Hepatic stellate cell (primary cell): ENCODE measurements around the gene KRT76.
"Not testable (repeated sequence)": the region's sequence is repeated elsewhere in the genome, so short reads cannot be mapped to it uniquely, and the experiment has no call there.

Experiments
- DNase-seq: peaks from one replicate; pipeline ENCODE4 v3.0.0; 2011; ENCODE audit warnings: low spot score

KRT76 gene

GRCh38 chr12:52759218-52759617 is 17.9 kb downstream of the KRT76 start:
- no peak for DNase-seq

- DNase-seq = no peak
These were observed 19.5 kb downstream of the KRT76 start for GRCh38 chr12:52757449-52758176.

GRCh38 chr12:52756281-52756960 is 20.7 kb downstream of the KRT76 start:
- DNase-seq = no peak

GRCh38 chr12:52755533-52755932 is 21.6 kb downstream of the KRT76 start:
- no peak for DNase-seq

GRCh38 chr12:52754135-52754534 is 23.0 kb downstream of the KRT76 start:
- no peak for DNase-seq

GRCh38 chr12:52753283-52753682 is 23.9 kb downstream of the KRT76 start:
- DNase-seq = no peak

GRCh38 chr12:52752516-52752915 is 24.6 kb downstream of the KRT76 start:
- no peak for DNase-seq

GRCh38 chr12:52751795-52752194 is 25.4 kb downstream of the KRT76 start:
- no peak for DNase-seq

GRCh38 chr12:52750532-52750931 is 26.6 kb downstream of the KRT76 start:
- not testable (repeated sequence) for DNase-seq

- no peak for DNase-seq
These were observed 27.3 kb downstream of the KRT76 start for GRCh38 chr12:52749827-52750226.

- DNase-seq = no peak
These were observed 28.6 kb downstream of the KRT76 start for GRCh38 chr12:52748578-52748977.

- DNase-seq = no peak
These were observed 31.6 kb downstream of the KRT76 start for GRCh38 chr12:52745554-52745953.

GRCh38 chr12:52744493-52745156 is 32.5 kb downstream of the KRT76 start:
- DNase-seq = no peak

GRCh38 chr12:52742822-52743457 is 34.2 kb downstream of the KRT76 start:
- no peak for DNase-seq

GRCh38 chr12:52742196-52742580 is 35.0 kb downstream of the KRT76 start:
- DNase-seq = no peak

- peak; percentile 23 for DNase-seq
These were observed 35.6 kb downstream of the KRT76 start for GRCh38 chr12:52741375-52742195.

- no peak for DNase-seq
These were observed 36.6 kb downstream of the KRT76 start for GRCh38 chr12:52740584-52740983.

- no peak for DNase-seq
These were observed 37.2 kb downstream of the KRT76 start for GRCh38 chr12:52739963-52740362.

GRCh38 chr12:52735816-52736632 is 41.1 kb downstream of the KRT76 start:
- DNase-seq = no peak

GRCh38 chr12:52735106-52735505 is 42.0 kb downstream of the KRT76 start:
- no peak for DNase-seq

GRCh38 chr12:52730793-52731192 is 46.4 kb downstream of the KRT76 start:
- DNase-seq = no peak
